Adrenal gland (tissue), 12 donors: ENCODE data around the gene IL12RB2. TPM values are rescaled to one million over a fixed set of nuclear protein-coding genes. Genes with fewer than 3 reads are reported as not detected.

Source experiments
- DNase-seq, 7 donors: peaks; one replicate each; pipeline ENCODE4 v3.0.0-alpha.2; 2019 to 2020
- H3K27ac ChIP-seq, 5 donors: fragments of 200-600 bp; sonication (generic) in 4 of 5; 1 replicate in 3 of 5; 2 replicates in 2 of 5; pipeline versions ENCODE4 v1.5.1 to v1.8.0; 2016 to 2020; ENCODE audit warnings: mild to moderate bottlenecking in 1 of 5
- H3K27me3 ChIP-seq: fragments of 200-600 bp; 2 replicates; pipeline ENCODE4 v1.8.0; 2021
- H3K36me3 ChIP-seq, 2 donors: fragments of 200-600 bp; replicated peaks in 1 of 2; 1 replicate in 1 of 2; 2 replicates in 1 of 2; pipeline versions ENCODE4 v1.5.1 to v1.8.0; 2018 to 2022
- H3K4me1 ChIP-seq, 2 donors: fragments of 200-600 bp; replicated peaks in 1 of 2; 1 replicate in 1 of 2; 2 replicates in 1 of 2; pipeline versions ENCODE4 v1.5.1 to v1.8.0; 2018 to 2021
- H3K4me3 ChIP-seq, 4 donors: fragments of 200-600 bp; sonication (generic) in 3 of 4; one replicate each; pipeline ENCODE4 v1.5.1; 2016 to 2018
- H3K9me3 ChIP-seq, 3 donors: fragments of 200-600 bp; sonication (generic) in 1 of 3; replicated peaks in 1 of 3; 1 replicate in 2 of 3; 2 replicates in 1 of 3; pipeline versions ENCODE4 v1.5.1 to v1.8.0; 2016 to 2021
- CTCF ChIP-seq, 6 experiments: fragments of 450-650 bp in 4 of 6; fragments of 200-600 bp in 2 of 6; sonication (generic) in 1 of 6; IDR thresholded peaks; 1 replicate in 5 of 6; 2 replicates in 1 of 6; pipeline versions ENCODE4 v1.5.1 to v1.8.0; 2016 to 2021; ENCODE audit warnings: antibody characterized with exemption in 6 of 6, mild to moderate bottlenecking in 2 of 6, moderate library complexity in 1 of 6
- POLR2A ChIP-seq, 2 donors: fragments of 450-650 bp; IDR thresholded peaks; one replicate each; pipeline ENCODE4 v1.6.1; 2017; ENCODE audit warnings: antibody characterized with exemption in 2 of 2, mild to moderate bottlenecking in 2 of 2, moderate library complexity in 1 of 2
- WGBS, 4 donors: extraction: QIAGEN DNeasy Blood & Tissue Kit in 2 of 4; methylation state at CpG; one replicate each; pipeline versions ENCODE4 v1.1.5 to v1.1.7; 2013 to 2017; 5-methylcytosine and 5-hydroxymethylcytosine counted together
- intact Hi-C, 2 donors: fragments of 100-400 bp; cut with DNase I; formaldehyde crosslinking; loops; one replicate each; pipeline versions ENCODE4 v1.14.1 to v1.15.0; 2022 to 2023
- polyA plus RNA-seq, 3 donors: library from polyadenylated mRNA; stranded (reverse); fragments of 200-250 nt in 2 of 3; fragments of 350-450 nt in 1 of 3; fragmentation: Illumina TruSeq in 1 of 3; extraction: RNeasy Lipid Tissue Mini Kit (QIAGEN cat#74804) in 1 of 3; gene quantifications; one replicate each; pipeline ENCODE4 v1.2.3, GENCODE V29; 2013 to 2014
- total RNA-seq, 9 donors: library from RNA; depleted of rRNA in 4 of 9; stranded (reverse); fragments of >200 nt in 4 of 9; fragments of 120-200 nt in 1 of 9; fragmentation: NEBNext Ultra II Directional in 1 of 9; extraction: Animal tissue kit (Norgen Biotek cat#: 25700) in 1 of 9; gene quantifications; one replicate each; pipeline versions ENCODE4 v1.1.0 to v1.2.4, GENCODE V29; 2013 to 2023
- donor health status: healthy with polysubstance abuse.
- donor health status: Bipolar disorder and iron deficiency.
- donor health status: DM: yes; HTN: yes; CAD: no.
- donor health status: DM: no; HTN: no; CAD: no.
- donor health status: DM: no; HTN: no; CAD: no.
- donor health status: DM: yes; HTN: yes; CAD: no.

Gene IL12RB2
- total and polyA plus RNA-seq, 12 donors = 0.24 to 2.6 (median 0.55) TPM; not detected in 2

- no peak for TF ChIP-seq CTCF (IDR thresholded peaks at IDR 0.05)
- no peak for TF ChIP-seq POLR2A (IDR thresholded peaks at IDR 0.05)
- intact Hi-C loops = no loop called here
- H3K4me1 ChIP-seq = no peaks in the 10 kb centered on the region
- H3K4me3 ChIP-seq = no peak overlapping the region
- no peak for DNase-seq
- no peaks in the 10 kb centered on the region for H3K27me3 ChIP-seq
- no peak overlapping the region for H3K27ac ChIP-seq
- no peaks in the 10 kb centered on the region for H3K36me3 ChIP-seq
- no peaks in the 10 kb centered on the region for H3K9me3 ChIP-seq
- 90 to 96% (median 92%) methylated on average over 8 of the region's 8 CpGs for WGBS, 4 donors
Observed at GRCh38 chr1:67324068-67324467, 16.4 kb downstream of the IL12RB2 start.

GRCh38 chr1:67327864-67328466 lies 20.3 kb downstream of the IL12RB2 start:
- intact Hi-C loops = no loop called here
- no peaks in the 10 kb centered on the region for H3K4me1 ChIP-seq
- H3K27ac ChIP-seq = no peak overlapping the region
- no peaks in the 10 kb centered on the region for H3K9me3 ChIP-seq
- DNase-seq = no peak
- H3K4me3 ChIP-seq = no peak overlapping the region
- H3K27me3 ChIP-seq = no peaks in the 10 kb centered on the region
- TF ChIP-seq CTCF (IDR thresholded peaks at IDR 0.05) (no peak), POLR2A (IDR thresholded peaks at IDR 0.05) (no peak)
- 79 to 88% (median 84%) methylated on average over 3 of the region's 3 CpGs for WGBS, 4 donors
- no peaks in the 10 kb centered on the region for H3K36me3 ChIP-seq

GRCh38 chr1:67332653-67333529 lies 25.2 kb downstream of the IL12RB2 start:
- Histone ChIP-seq H3K36me3 (no peaks in the 10 kb centered on the region), H3K9me3 (no peaks in the 10 kb centered on the region), H3K27ac (no peak overlapping the region), H3K4me1 (no peaks in the 10 kb centered on the region), H3K4me3 (no peak overlapping the region), H3K27me3 (no peaks in the 10 kb centered on the region)
- intact Hi-C loops = no loop called here
- TF ChIP-seq CTCF (IDR thresholded peaks at IDR 0.05) (no peak), POLR2A (IDR thresholded peaks at IDR 0.05) (no peak)
- WGBS, 4 donors = 71 to 79% (median 75%) methylated on average over 4 of the region's 4 CpGs
- DNase-seq = no peak

GRCh38 chr1:67333603-67334002 lies 25.9 kb downstream of the IL12RB2 start:
- DNase-seq = no peak
- no peaks in the 10 kb centered on the region for H3K36me3 ChIP-seq
- no peaks in the 10 kb centered on the region for H3K9me3 ChIP-seq
- TF ChIP-seq CTCF (IDR thresholded peaks at IDR 0.05) (no peak), POLR2A (IDR thresholded peaks at IDR 0.05) (no peak)
- no peak overlapping the region for H3K27ac ChIP-seq
- H3K4me1 ChIP-seq = no peaks in the 10 kb centered on the region
- H3K27me3 ChIP-seq = no peaks in the 10 kb centered on the region
- intact Hi-C loops = no loop called here
- H3K4me3 ChIP-seq = no peak overlapping the region
- 85 to 92% (median 85%) methylated on average over 3 of the region's 3 CpGs for WGBS, 4 donors
